Spleen (tissue), 7 donors: ENCODE data around the gene TAF10.

Source experiments
- CTCF ChIP-seq, 11 experiments: fragments of 200-600 bp in 7 of 11; fragments of 450-650 bp in 4 of 11; sonication (generic) in 4 of 11; IDR thresholded peaks in 8 of 11; conservative IDR thresholded peaks in 3 of 11; 1 replicate in 7 of 11; 2 replicates in 4 of 11; pipeline versions ENCODE4 v1.4.0 to v1.8.0; 2016 to 2021; ENCODE audit warnings: antibody characterized with exemption in 11 of 11, inconsistent platforms in 4 of 11, mild to moderate bottlenecking in 1 of 11
- POLR2A ChIP-seq, 3 donors: fragments of 450-650 bp; IDR thresholded peaks; one replicate each; pipeline ENCODE4 v1.5.1; 2017; ENCODE audit warnings: antibody characterized with exemption in 3 of 3, mild to moderate bottlenecking in 1 of 3
- donor health status: DM: no; HTN: no; CAD: no; lungs with moderate emphysema.
- donor health status: DM: no; HTN: no; CAD: no.
- donor health status: DM: no; HTN: no; CAD: no.

DNA sequence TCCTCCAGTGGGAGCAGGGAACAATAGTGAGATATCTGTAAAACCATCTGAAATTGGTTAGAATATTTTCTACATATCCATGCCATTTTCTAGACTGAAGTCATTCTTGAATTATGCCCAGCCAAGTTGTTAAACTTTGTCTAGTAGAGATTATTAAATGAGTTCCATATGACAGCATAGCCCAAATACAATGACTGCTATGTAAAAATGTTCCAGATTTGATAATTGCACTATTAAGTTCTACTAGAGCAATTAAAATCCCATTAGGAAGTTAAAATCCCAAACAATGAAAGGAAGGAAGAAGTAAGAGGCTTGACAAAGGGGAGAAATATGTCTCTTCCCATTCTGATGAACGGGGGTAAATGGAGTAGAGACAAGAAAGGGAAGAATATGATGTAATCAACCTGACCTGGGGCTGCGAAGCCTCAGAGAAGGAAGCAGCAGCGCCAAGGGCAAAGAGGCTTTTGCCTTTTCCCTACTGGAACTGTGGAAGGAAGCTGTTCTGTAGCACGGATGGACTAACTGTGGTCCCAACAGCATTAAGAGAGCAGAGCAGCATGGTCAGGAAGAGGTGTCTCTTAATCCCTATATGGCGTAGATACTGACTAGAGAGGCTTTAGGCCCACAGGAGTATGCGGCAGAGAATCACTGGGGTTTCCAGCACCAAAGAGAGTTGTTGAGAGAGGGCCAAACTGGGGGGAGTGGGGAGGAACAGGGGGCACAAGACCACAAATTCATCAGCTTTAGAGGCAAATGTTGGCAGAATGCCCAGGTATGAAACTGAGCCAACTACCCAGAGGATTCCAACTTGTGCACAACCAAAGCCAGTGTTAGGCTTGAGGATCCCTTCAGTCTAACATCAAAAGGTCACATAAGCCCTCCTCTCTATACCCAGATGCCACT lies 35.3 kb downstream of the TAF10 start:
- no peak for TF ChIP-seq CTCF (IDR thresholded peaks at IDR 0.05 in 8 of 11, conservative IDR thresholded peaks at IDR 0.05 in 3 of 11)
- TF ChIP-seq POLR2A (IDR thresholded peaks at IDR 0.05): no peak
